Endothelial cell of umbilical vein (primary cell): ENCODE measurements around the gene MYO18A. TPM values are rescaled to one million over a fixed set of nuclear protein-coding genes. Genes with fewer than 3 reads are reported as not detected.

Experiments
- BruUV-seq: library from RNA; stranded (reverse); fragments of 400-500 nt; replicated peaks from 2 replicates; lab custom pipeline; 2021; lab: Mats Ljungman, UMichigan
- CTCF ChIA-PET: fragments of 300-600, 350-600 bp; sonication (Branson Sonifier 250); formaldehyde crosslinking; loops from one replicate; lab custom pipeline; 2021; ENCODE audit warnings: antibody characterized with exemption, inconsistent platforms; lab: Charles Lee
- POLR2A ChIA-PET: fragments of 300-600, 350-600 bp; sonication (Branson Sonifier 250); formaldehyde crosslinking; loops from one replicate; lab custom pipeline; 2021; ENCODE audit warnings: antibody characterized with exemption, inconsistent platforms; lab: Charles Lee
- DNase-seq: peaks from one replicate; pipeline ENCODE4 v3.0.0-alpha.2; 2011; ENCODE audit warnings: low read depth, low spot score
- FAIRE-seq: peaks from 2 replicates; lab custom pipeline; 2011; peaks lifted over from hg19 to GRCh38; lab: Jason Lieb, UNC
- H2AFZ ChIP-seq: 2 replicates; pipeline ENCODE4 v1.6.0; 2012; ENCODE audit warnings: low read depth, low read length, control low read depth, inconsistent platforms
- H3K27ac ChIP-seq: 2 replicates; pipeline ENCODE4 v1.5.1; 2011; ENCODE audit warnings: low read depth, mild to moderate bottlenecking, control low read depth, low read length, moderate library complexity; ENCODE audit not compliant: insufficient read depth
- H3K27me3 ChIP-seq, 2 experiments: 2 replicates each; pipeline versions ENCODE4 v1.6.0 to v1.6.1; 2011; ENCODE audit warnings: low read length in 2 of 2, mixed read lengths in 1 of 2; ENCODE audit not compliant: control insufficient read depth in 2 of 2, insufficient read depth in 2 of 2
- H3K36me3 ChIP-seq, 2 experiments: 2 replicates in 1 of 2; 3 replicates in 1 of 2; pipeline ENCODE4 v1.5.1; 2011; ENCODE audit warnings: low read length in 2 of 2, mild to moderate bottlenecking in 1 of 2, moderate library complexity in 1 of 2; ENCODE audit not compliant: control insufficient read depth in 2 of 2, insufficient read depth in 2 of 2; ENCODE audit errors: extremely low read depth in 1 of 2
- H3K4me1 ChIP-seq: 3 replicates; pipeline ENCODE4 v1.5.1; 2011; ENCODE audit warnings: mild to moderate bottlenecking, low read length; ENCODE audit not compliant: control insufficient read depth, insufficient read depth; ENCODE audit errors: extremely low read depth
- H3K4me2 ChIP-seq: 2 replicates; pipeline ENCODE4 v1.6.1; 2011; ENCODE audit warnings: low read length, control low read depth, mixed read lengths; ENCODE audit not compliant: insufficient read depth
- H3K4me3 ChIP-seq, 3 experiments: fragments of 200-600 bp in 1 of 3; sonication (generic), shearing (Covaris generic) in 1 of 3; replicated peaks in 1 of 3; 2 replicates each; pipeline ENCODE4 v1.5.1; 2011 to 2016; ENCODE audit warnings: control low read depth in 3 of 3, low read length in 3 of 3, mild to moderate bottlenecking in 2 of 3, inconsistent platforms in 1 of 3, low read depth in 1 of 3, moderate library complexity in 1 of 3; ENCODE audit not compliant: insufficient read depth in 1 of 3
- H3K79me2 ChIP-seq: 2 replicates; pipeline ENCODE4 v1.6.0; 2012; ENCODE audit warnings: low read length, inconsistent platforms; ENCODE audit not compliant: control insufficient read depth, insufficient read depth
- H3K9ac ChIP-seq: replicated peaks from 2 replicates; pipeline ENCODE3; 2011; ENCODE audit warnings: low read length, control low read depth; ENCODE audit not compliant: insufficient read depth; ENCODE audit errors: extremely low read depth
- H3K9me1 ChIP-seq: replicated peaks from 3 replicates; pipeline ENCODE4 v1.6.0; 2011; ENCODE audit warnings: mild to moderate bottlenecking, low read length; ENCODE audit not compliant: control insufficient read depth, insufficient read depth; ENCODE audit errors: extremely low read depth
- H3K9me3 ChIP-seq: replicated peaks from 2 replicates; pipeline ENCODE4 v1.5.1; 2012; ENCODE audit warnings: low read length, inconsistent platforms; ENCODE audit not compliant: control insufficient read depth, insufficient read depth
- H4K20me1 ChIP-seq: replicated peaks from 2 replicates; pipeline ENCODE3; 2011; ENCODE audit warnings: mild to moderate bottlenecking, low read length; ENCODE audit not compliant: control insufficient read depth, insufficient read depth; ENCODE audit errors: extremely low read depth
- CTCF ChIP-seq, 2 donors: IDR thresholded peaks; 1 replicate in 1 of 2; 2 replicates in 1 of 2; pipeline ENCODE4 v1.5.1; 2011; ENCODE audit warnings: low read length in 2 of 2, mild to moderate bottlenecking in 2 of 2, moderate library complexity in 2 of 2, control low read depth in 1 of 2, inconsistent platforms in 1 of 2, low read depth in 1 of 2; ENCODE audit not compliant: insufficient read depth in 1 of 2; ENCODE audit errors: extremely low read depth in 1 of 2
- EZH2 ChIP-seq: IDR thresholded peaks from 2 replicates; pipeline ENCODE4 v1.6.1; 2012; ENCODE audit warnings: borderline replicate concordance, low read depth, mild to moderate bottlenecking, moderate library complexity, low read length, inconsistent platforms; ENCODE audit not compliant: severe bottlenecking
- FOS ChIP-seq: IDR thresholded peaks from 2 replicates; pipeline ENCODE4 v1.6.1; 2011; ENCODE audit warnings: mild to moderate bottlenecking, low read length, moderate library complexity, borderline replicate concordance; ENCODE audit not compliant: insufficient read depth
- GATA2 ChIP-seq: IDR thresholded peaks from 2 replicates; pipeline ENCODE4 v1.7.0; 2011; ENCODE audit warnings: low read depth, mild to moderate bottlenecking, moderate library complexity, mixed read lengths, low read length; ENCODE audit not compliant: insufficient read length, insufficient read depth
- JUN ChIP-seq: IDR thresholded peaks from 2 replicates; pipeline ENCODE4 v1.6.1; 2011; ENCODE audit warnings: borderline replicate concordance, low read depth; ENCODE audit not compliant: insufficient read length, insufficient read depth
- MAX ChIP-seq: IDR thresholded peaks from 2 replicates; pipeline ENCODE4 v1.6.1; 2011; ENCODE audit not compliant: insufficient read depth, insufficient read length
- MYC ChIP-seq: IDR thresholded peaks from one replicate; pipeline ENCODE4 v1.6.1; 2011; ENCODE audit warnings: mild to moderate bottlenecking, low read depth, low read length
- POLR2A ChIP-seq: IDR thresholded peaks from 2 replicates; pipeline ENCODE4 v1.6.1; 2012; ENCODE audit warnings: low read depth, mild to moderate bottlenecking, control low read depth, low read length
- POLR2AphosphoS5 ChIP-seq: IDR thresholded peaks from 2 replicates; pipeline ENCODE4 v1.6.1; 2012; ENCODE audit warnings: low read depth, mild to moderate bottlenecking, control low read depth, low read length, moderate library complexity; ENCODE audit not compliant: insufficient read depth
- dilution Hi-C: fragments of 300-500 bp; cut with MboI; formaldehyde crosslinking; loops from one replicate; pipeline ENCODE4 v1.15.0; 2019; ENCODE audit warnings: low sequenced_read_pairs; ENCODE audit not compliant: extremely low pct_ligation_motif_present
- intact Hi-C: fragments of 100-400 bp; cut with micrococcal nuclease; formaldehyde crosslinking; loops from one replicate; pipeline ENCODE4 v1.10.0; 2022
- polyA plus RNA-seq, 4 experiments: library from polyadenylated mRNA; depleted of rRNA in 3 of 4; stranded (reverse) in 3 of 4; unstranded in 1 of 4; fragments of >200 nt; gene quantifications; 2 replicates each; pipeline versions ENCODE4 v1.2.1 to v1.2.3, GENCODE V29; 2011 to 2012; ENCODE audit warnings: missing spikeins in 1 of 4
- total RNA-seq: library from RNA; stranded (reverse); gene quantifications from 2 replicates; pipeline ENCODE4 v1.2.3, GENCODE V29; 2021

The MYO18A gene
- total and polyA plus RNA-seq, 2 donors (not counting 3 experiments of a cell fraction or from before 2014, with no cell fraction given), result 3.9 to 28.3 TPM

GRCh38 chr17:29051731-29052130 lies 128.5 kb downstream of the MYO18A start:
- H3K9me3 ChIP-seq, result no peaks in the 10 kb centered on the region
- H3K79me2 ChIP-seq, result no peaks in the 10 kb centered on the region
- DNase-seq, result no peak
- H3K4me2 ChIP-seq, result no peak overlapping the region
- no peak overlapping the region for H3K9ac ChIP-seq
- no peak overlapping the region for H3K27ac ChIP-seq
- no peak overlapping the region for H3K4me3 ChIP-seq
- H4K20me1 ChIP-seq, result no peaks in the 10 kb centered on the region
- no peaks in the 10 kb centered on the region for H3K36me3 ChIP-seq
- H3K9me1 ChIP-seq, result no peaks in the 10 kb centered on the region
- dilution Hi-C loops (no loop called here), intact Hi-C loops (loop anchor here (5.0 kb wide), 1 partner anchor 84 kb away; no protein-coding TSS in a partner anchor)
- BruUV-seq, result no TSS peak
- POLR2A ChIA-PET, result no interaction called here
- CTCF ChIA-PET, result interaction anchor here (1.2 to 1.4 kb wide), 2 partner anchors 65 to 86 kb away, joined by 3 to 5 read pairs; no protein-coding TSS in a partner anchor
- no peaks in the 10 kb centered on the region for H3K4me1 ChIP-seq
- H3K27me3 ChIP-seq, result peaks cover 13 to 16% of the 10 kb centered on the region in 2 experiments
- H2AFZ ChIP-seq, result no peak overlapping the region
- TF ChIP-seq JUN (no peak), FOS (no peak), POLR2A (no peak), GATA2 (no peak), CTCF (IDR thresholded peaks at IDR 0.05; ENCODE audit: extremely low read depth in 1 of 2, insufficient read depth in 1 of 2, low read depth in 1 of 2, low read length in 2 of 2) (no peak), POLR2AphosphoS5 (no peak), MYC (no peak), MAX (no peak), EZH2 (no peak)
- no peak for FAIRE-seq
